ENCODE data around the gene PTPRH.
"Not testable (repeated sequence)": the region's sequence is repeated elsewhere in the genome, so short reads cannot be mapped to it uniquely, and the experiment has no call there.

PTPRH gene

DNA sequence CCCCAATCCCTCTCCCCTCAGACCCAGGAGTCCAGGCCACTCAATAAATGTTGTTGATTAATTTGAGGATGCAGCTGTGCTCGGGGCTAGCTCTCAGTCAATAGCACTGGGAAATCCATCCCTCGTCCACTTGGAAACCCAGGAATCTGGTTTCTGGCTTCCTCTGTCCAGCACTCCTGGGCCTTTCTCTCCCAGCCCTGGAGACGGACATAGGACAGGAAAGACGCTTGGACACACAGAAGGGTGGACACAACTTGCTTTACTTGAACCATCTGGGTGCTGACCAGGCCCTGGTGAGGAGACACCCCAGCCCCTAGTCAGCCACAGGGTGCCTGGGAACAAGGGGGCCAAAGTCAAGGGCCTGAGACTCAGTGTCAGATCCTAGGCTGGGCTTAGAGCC lies 50.9 kb downstream of the PTPRH start:
- DNase-seq: no peak

GRCh38 chr19:55157064-55157908 lies 52.0 kb downstream of the PTPRH start, which contains the start of gene TNNI3:
Gene TNNI3 (minus strand): TSS chr19:55157732. CDS start chr19:55157589, 143 bp downstream.
- no peak for DNase-seq

- no peak for DNase-seq
These were observed 52.9 kb downstream of the PTPRH start for GRCh38 chr19:55156202-55157063.

GRCh38 chr19:55155784-55156183 lies 53.5 kb downstream of the PTPRH start:
- not testable (repeated sequence) for DNase-seq

DNA sequence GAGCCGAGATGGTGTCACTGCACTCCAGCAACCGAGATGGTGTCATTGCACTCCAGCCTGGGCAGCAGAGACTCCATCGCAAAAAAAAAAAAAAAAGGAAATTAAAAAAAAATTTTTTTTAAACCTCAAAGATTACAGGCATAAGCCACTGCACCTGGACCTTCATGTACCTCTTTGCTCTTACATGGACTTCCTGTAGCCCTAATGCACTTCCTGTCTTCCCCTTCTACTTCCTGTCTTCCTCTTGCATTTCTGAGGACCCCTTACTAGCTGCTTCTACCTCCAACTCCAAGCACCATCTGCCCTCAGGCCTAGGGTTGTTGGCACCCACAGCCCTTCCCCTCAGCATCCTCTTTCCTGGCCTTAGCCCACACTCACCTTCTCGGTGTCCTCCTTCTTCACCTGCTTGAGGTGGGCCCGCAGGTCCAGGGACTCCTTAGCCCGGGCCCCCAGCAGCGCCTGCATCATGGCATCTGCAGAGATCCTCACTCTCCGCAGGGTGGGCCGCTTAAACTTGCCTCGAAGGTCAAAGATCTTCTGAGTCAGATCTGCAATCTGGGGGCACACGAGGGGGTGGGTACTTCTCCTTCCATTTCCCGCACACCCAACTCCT lies 55.5 kb downstream of the PTPRH start:
- DNase-seq: no peak

GRCh38 chr19:55152017-55152416 lies 57.3 kb downstream of the PTPRH start:
- DNase-seq: no peak

GRCh38 chr19:55149078-55150003 lies 60.0 kb downstream of the PTPRH start, which contains the start of gene TNNT1:
Gene TNNT1 (minus strand): TSS chr19:55149206. CDS start chr19:55147157, 2,049 bp downstream.
- no peak for DNase-seq

DNA sequence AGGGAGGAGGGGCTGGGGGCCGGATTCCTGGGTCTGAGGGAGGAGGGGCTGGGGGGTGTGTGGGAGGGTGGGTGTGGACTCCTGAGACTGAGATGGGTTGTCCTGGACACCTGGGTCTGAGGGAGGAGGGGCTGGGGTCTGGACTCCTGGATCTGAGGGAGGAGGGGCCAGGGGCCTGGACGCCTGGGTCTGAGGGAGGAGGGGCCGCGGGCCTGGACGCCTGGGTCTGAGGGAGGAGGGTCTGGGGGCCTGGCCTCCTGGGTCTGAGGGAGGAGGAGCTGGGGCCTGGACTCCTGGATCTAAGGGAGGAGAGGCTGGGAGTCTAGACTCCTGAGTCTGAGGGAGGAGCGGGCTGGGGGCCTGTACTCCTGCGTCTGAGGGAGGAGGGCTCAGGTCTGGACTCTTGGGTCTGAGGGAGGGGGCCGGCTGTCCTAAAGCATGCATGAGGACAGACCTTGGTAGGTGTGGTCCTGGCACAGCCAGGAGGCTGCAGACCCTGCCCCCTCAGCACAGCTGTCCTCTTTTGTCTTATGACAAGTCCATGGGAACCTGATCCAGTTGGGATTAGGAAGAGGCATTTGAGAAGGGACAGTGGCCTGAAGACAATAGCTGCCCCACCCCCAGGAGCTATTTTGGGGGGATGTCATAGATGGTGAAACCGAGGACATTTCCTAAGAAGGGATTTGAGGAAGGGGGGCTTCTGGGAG lies 61.6 kb downstream of the PTPRH start:
- no peak for DNase-seq

- DNase-seq: no peak
These were observed 62.5 kb downstream of the PTPRH start for GRCh38 chr19:55146705-55147273.

GRCh38 chr19:55146078-55146704 lies 63.1 kb downstream of the PTPRH start:
- DNase-seq: no peak

DNA sequence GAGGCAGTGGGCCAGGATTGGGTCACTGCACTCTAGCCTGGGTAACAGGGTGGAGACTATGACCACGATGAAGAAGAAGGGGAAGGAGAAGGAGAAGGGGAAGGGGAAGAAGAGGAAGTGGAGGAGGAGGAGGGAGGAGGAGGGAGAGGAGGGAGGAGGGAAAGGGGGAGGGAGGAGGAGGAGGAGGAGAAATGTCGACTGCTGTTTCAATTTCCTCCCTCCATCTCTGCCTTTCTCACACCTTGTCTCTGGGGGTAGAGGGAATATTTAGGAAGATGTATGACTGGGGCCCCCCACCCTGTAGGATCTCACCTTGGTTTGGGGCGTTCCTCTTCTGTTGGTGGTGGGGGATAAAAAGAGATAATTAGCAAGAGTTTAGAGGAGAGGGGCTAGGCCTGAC lies 64.1 kb downstream of the PTPRH start:
- no peak for DNase-seq

DNA sequence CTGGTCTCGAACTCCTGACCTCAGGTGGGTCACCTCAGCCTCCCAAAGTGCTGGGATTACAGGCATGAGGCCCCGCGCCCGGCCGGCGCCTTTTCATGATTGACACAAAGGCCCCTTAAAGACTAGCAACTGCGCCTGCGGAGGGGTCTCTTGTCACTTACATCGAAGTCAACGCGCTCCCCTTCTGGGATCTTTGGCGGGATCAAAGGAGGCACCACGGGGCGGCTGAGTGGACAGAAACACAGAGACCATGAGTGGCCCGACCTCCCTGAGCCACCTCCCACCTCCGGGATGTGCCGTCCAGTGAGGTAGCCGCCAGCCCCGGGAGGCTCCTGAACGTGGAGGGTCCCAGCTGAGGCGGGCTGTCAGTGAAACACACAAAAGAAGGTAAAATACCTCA lies 67.6 kb downstream of the PTPRH start:
- no peak for DNase-seq

DNA sequence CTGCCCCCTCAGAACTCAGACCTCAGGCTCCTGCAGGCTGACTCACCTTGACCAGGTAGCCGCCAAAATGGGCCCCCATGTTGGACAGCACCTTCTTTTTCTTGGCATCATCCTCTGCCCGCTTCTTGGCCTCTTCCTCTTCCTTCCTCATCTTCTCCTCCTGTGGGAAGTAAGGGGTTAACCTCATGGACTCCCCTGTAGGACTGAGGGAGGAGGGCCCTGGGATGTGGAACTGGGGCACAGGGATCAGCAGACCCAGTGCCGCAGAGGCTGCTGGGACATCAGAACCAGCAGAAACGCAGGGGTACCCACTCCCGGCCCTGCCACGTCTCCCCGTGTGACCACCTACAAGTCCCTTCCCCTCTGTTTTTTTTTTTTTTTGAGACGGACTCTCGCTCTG lies 71.4 kb downstream of the PTPRH start:
- no peak for DNase-seq

GRCh38 chr19:55136399-55137102 lies 72.8 kb downstream of the PTPRH start:
- no peak for DNase-seq

DNA sequence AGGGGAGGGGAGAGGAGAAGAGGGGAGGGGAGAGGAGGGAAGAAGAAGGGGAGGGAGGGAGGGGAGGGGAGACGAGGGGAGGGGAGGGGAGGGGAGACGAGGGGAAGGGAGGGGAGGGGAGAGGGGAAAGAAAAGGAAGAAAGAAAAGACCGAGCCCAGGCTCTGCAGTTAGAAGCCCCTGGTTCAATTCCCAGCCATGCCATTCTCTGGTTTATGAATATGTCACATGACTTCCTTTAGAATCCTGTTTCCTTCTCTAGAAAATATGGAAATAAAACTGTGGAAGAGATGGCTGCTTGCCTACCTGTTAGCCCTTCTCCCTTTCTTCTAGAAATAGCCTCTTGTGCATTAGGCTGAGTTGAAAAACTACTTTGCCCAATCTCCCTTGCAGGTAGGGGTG lies 74.6 kb downstream of the PTPRH start:
- no peak for DNase-seq

GRCh38 chr19:55133639-55134444 lies 75.5 kb downstream of the PTPRH start:
- DNase-seq: no peak

DNA sequence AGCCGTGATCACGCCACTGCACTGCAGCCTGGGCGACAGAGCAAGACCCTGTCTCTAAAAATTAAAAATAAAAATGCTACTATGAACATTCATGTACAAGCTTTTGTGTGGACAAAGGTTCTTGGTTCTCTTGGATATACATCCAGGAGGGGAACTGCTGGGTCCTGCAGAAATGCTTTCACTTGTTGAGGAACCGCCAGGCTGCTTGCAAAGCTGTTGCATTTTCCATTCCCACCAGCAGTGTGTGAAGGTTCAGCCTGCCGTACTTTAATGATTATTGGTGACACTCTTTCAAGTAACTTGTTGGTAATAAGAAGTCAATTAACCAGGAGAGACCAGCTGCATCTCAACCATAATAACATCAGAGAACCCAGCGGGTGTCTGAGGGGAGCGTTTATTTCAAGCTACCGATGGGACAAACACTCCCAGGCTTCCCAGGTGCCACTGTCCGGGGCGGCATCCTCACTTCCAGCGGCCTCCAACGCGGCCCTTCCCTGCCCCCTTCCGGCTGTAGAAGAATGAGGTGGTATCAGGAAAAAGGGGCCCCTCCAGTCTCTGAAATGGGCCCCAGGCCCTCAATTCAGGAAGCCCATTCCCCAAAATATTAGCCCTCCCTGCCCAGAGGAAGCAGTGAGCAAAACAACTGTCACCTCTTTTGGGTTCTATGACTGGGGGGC lies 76.7 kb downstream of the PTPRH start:
- DNase-seq: no peak

DNA sequence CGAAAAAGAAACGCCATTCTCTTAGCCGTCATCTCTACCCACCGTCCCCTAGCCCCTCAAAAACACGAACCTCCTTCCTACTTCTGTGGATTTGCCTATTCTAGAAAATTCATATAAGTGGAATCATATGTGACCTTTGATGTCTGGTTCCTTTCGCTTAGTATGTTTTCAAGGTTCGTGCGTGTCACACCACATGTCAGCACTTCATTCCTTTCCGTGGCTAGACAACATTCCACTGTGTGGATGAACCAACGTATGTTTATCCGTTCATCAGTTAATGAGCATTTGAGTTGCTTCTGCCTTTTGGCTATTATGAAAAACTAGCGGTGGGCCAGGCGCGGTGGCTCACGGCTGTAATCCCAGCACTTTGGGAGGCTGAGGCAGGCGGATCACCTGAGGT lies 77.9 kb downstream of the PTPRH start:
- no peak for DNase-seq

Measured in effector CD4-positive, alpha-beta T cell (primary cell).